GM12878 (cell line): ENCODE measurements around the gene C17orf78. TPM values are rescaled to one million over a fixed set of nuclear protein-coding genes. Genes with fewer than 3 reads are reported as not detected.

Experiments used
- ATAC-seq: fragments of 200-7000 bp; cut with Tn5 transposase; 3 replicates; pipeline ENCODE4 v1.9.1; 2020; ENCODE audit warnings: mild to moderate bottlenecking, moderate library complexity
- BruUV-seq: library from RNA; stranded (reverse); fragments of 400-500 nt; replicated peaks from 2 replicates; lab custom pipeline; 2021; lab: Mats Ljungman, UMichigan
- CTCF ChIA-PET: fragments of 300-600 bp; sonication (Branson Sonifier 250); formaldehyde crosslinking; extraction: SDS; loops from one replicate; lab custom pipeline; 2021; ENCODE audit warnings: inconsistent platforms; lab: Yijun Ruan, JAX
- POLR2A ChIA-PET: fragments of 350-600 bp; formaldehyde crosslinking; extraction: SDS; loops from one replicate; lab custom pipeline; 2021; ENCODE audit warnings: inconsistent platforms; lab: Charles Lee
- RAD21 ChIA-PET: fragments of 300-600 bp; sonication (Branson Sonifier 250); formaldehyde crosslinking; loops from one replicate; lab custom pipeline; 2023; ENCODE audit warnings: antibody characterized with exemption; ENCODE audit not compliant: unreplicated experiment; lab: Charles Lee
- SMC1A ChIA-PET: fragments of 300-600 bp; sonication (Branson Sonifier 250); formaldehyde crosslinking; loops from one replicate; lab custom pipeline; 2023; ENCODE audit not compliant: unreplicated experiment, uncharacterized antibody; lab: Charles Lee
- DNase-seq: peaks from one replicate; pipeline ENCODE4 v3.0.0-alpha.2; 2011; ENCODE audit warnings: low read depth, low spot score
- FAIRE-seq: peaks from 3 replicates; lab custom pipeline; 2011; peaks lifted over from hg19 to GRCh38; lab: Jason Lieb, UNC
- H2AFZ ChIP-seq: 2 replicates; pipeline ENCODE4 v1.6.0; 2011; ENCODE audit warnings: low read depth, low read length, control low read depth; ENCODE audit not compliant: control insufficient read depth
- H3K27ac ChIP-seq: 2 replicates; pipeline ENCODE4 v1.5.1; 2011; ENCODE audit warnings: control low read depth; ENCODE audit not compliant: control insufficient read depth, insufficient read depth
- H3K27me3 ChIP-seq, 2 experiments: replicated peaks in 1 of 2; 2 replicates each; pipeline versions ENCODE4 v1.6.0 to v1.6.1; 2011; ENCODE audit warnings: low read length in 1 of 2; ENCODE audit not compliant: control insufficient read depth in 2 of 2, insufficient read depth in 2 of 2
- H3K36me3 ChIP-seq, 2 experiments: 2 replicates each; pipeline ENCODE4 v1.5.1; 2011; ENCODE audit warnings: low read length in 1 of 2; ENCODE audit not compliant: control insufficient read depth in 2 of 2, insufficient read depth in 2 of 2
- H3K4me1 ChIP-seq: 2 replicates; pipeline ENCODE4 v1.6.1; 2011; ENCODE audit warnings: mild to moderate bottlenecking, low read length, moderate library complexity, mixed read lengths; ENCODE audit not compliant: control insufficient read depth, insufficient read depth
- H3K4me2 ChIP-seq: 2 replicates; pipeline ENCODE4 v1.6.0; 2011; ENCODE audit warnings: control low read depth; ENCODE audit not compliant: control insufficient read depth, insufficient read depth
- H3K4me3 ChIP-seq: fragments of 200-600 bp; sonication (generic); 2 replicates; pipeline ENCODE4 v1.5.1; 2016
- H3K79me2 ChIP-seq: 2 replicates; pipeline ENCODE4 v1.6.0; 2011; ENCODE audit warnings: low read length; ENCODE audit not compliant: control insufficient read depth, insufficient read depth
- H3K9ac ChIP-seq: 2 replicates; pipeline ENCODE4 v1.8.0; 2011; ENCODE audit warnings: low read length, control low read depth, mixed read lengths; ENCODE audit not compliant: control insufficient read depth, insufficient read depth
- H3K9me3 ChIP-seq: replicated peaks from 3 replicates; pipeline ENCODE4 v1.5.1; 2011; ENCODE audit warnings: mild to moderate bottlenecking, low read length; ENCODE audit not compliant: control insufficient read depth, insufficient read depth
- H4K20me1 ChIP-seq: 2 replicates; pipeline ENCODE4 v1.6.0; 2011; ENCODE audit not compliant: control insufficient read depth, insufficient read depth
- HDAC2 ChIP-seq: fragments of 200-600 bp; sonication (generic); IDR thresholded peaks from 2 replicates; pipeline ENCODE4 v1.6.1; 2017
- WGBS: methylation state at CpG from one replicate; pipeline ENCODE4 v1.1.6; 2016; ENCODE audit warnings: low lambda C conversion rate; ENCODE audit not compliant: insufficient replicate concordance, insufficient coverage; ENCODE audit errors: missing lambda C conversion rate; 5-methylcytosine and 5-hydroxymethylcytosine counted together
- in situ Hi-C: fragments of 300-500 bp; cut with MboI; formaldehyde crosslinking; loops from 9 replicates; pipeline ENCODE4 v1.14.3; 2018; ENCODE audit warnings: mixed read lengths
- intact Hi-C: fragments of 100-400 bp; cut with micrococcal nuclease; formaldehyde crosslinking; loops from one replicate; pipeline ENCODE4 v1.14.2; 2022; ENCODE audit not compliant: unreplicated experiment
- polyA plus RNA-seq, 11 experiments: library from polyadenylated mRNA; depleted of rRNA in 4 of 11; unstranded in 6 of 11; stranded (reverse) in 5 of 11; fragments of >200 nt; fragmentation: Nextera tagmentation in 4 of 11; fragmentation: Illumina TruSeq in 1 of 11; extraction: Ambion mirVana in 4 of 11; extraction: Trizol in 1 of 11; gene quantifications; 1 replicate in 1 of 11; 2 replicates in 10 of 11; pipeline versions ENCODE4 v1.2.1 to v1.2.3, GENCODE V29; 2011 to 2016; ENCODE audit warnings: inconsistent platforms in 2 of 11, missing spikeins in 2 of 11, low read depth in 1 of 11
- total RNA-seq, 4 experiments: library from RNA; depleted of rRNA in 3 of 4; stranded (reverse); fragments of >200 nt in 3 of 4; fragmentation: Illumina TruSeq in 1 of 4; extraction: Trizol in 1 of 4; gene quantifications; 2 replicates each; pipeline versions ENCODE4 v1.2.1 to v1.2.3, GENCODE V29; 2013 to 2021
- TF ChIP-seq, protein P1 (sequence below): IDR thresholded peaks from 2 replicates; pipeline ENCODE4 v1.6.1; 2012; ENCODE audit warnings: low read length, inconsistent platforms
- TF ChIP-seq, protein P2 (sequence below): IDR thresholded peaks from 2 replicates; pipeline ENCODE4 v1.6.1; 2011; ENCODE audit warnings: low read depth, mild to moderate bottlenecking, low read length, moderate library complexity, borderline replicate concordance; ENCODE audit errors: extremely low read depth
- TF ChIP-seq, protein P3 (sequence below): IDR thresholded peaks from 2 replicates; pipeline ENCODE4 v1.6.1; 2011; ENCODE audit warnings: mild to moderate bottlenecking, low read depth, low read length, moderate library complexity; ENCODE audit not compliant: insufficient replicate concordance
- TF ChIP-seq, protein P4 (sequence below): fragments of 450-650 bp; IDR thresholded peaks from 2 replicates; pipeline ENCODE4 v1.6.1; 2017; ENCODE audit warnings: mild to moderate bottlenecking, low read depth, inconsistent platforms; ENCODE audit not compliant: poor library complexity, severe bottlenecking

C17orf78 gene
- total and polyA plus RNA-seq, 10 of the 15 experiments (the other 5 are each of a cell fraction or from before 2014, with no cell fraction given), result 0.10 TPM; not detected in 9

DNA sequence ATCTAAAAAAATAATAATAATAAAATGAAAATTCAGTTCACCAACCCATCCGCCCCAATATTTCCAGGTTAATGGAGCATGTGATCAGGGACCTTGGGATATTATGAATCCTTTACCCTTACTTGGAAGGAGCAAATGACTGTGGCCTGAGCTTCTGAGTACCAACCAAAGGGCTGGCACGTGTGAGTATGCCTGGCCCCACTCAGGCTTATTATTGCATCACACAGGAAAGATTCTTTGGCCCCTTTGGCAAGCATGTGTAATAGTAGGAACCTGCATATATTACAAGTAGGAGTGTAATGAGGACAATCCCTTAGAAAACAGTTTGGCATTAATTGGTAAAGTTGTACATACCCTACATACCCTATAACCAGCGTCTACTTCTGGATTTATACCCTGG is 7.2 kb upstream of the C17orf78 start:
- H2AFZ ChIP-seq, result no peak overlapping the region
- no peaks in the 10 kb centered on the region for H3K27me3 ChIP-seq
- no peak for TF ChIP-seq HDAC2
- TF ChIP-seq, protein P1, sequence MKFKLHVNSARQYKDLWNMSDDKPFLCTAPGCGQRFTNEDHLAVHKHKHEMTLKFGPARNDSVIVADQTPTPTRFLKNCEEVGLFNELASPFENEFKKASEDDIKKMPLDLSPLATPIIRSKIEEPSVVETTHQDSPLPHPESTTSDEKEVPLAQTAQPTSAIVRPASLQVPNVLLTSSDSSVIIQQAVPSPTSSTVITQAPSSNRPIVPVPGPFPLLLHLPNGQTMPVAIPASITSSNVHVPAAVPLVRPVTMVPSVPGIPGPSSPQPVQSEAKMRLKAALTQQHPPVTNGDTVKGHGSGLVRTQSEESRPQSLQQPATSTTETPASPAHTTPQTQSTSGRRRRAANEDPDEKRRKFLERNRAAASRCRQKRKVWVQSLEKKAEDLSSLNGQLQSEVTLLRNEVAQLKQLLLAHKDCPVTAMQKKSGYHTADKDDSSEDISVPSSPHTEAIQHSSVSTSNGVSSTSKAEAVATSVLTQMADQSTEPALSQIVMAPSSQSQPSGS, result no peak
- WGBS, result 34% methylated on average over 3 of the region's 3 CpGs
- no TSS peak for BruUV-seq
- FAIRE-seq (no peak), DNase-seq (no peak), ATAC-seq (no peak)
- H3K4me3 ChIP-seq, result no peak overlapping the region
- no peaks in the 10 kb centered on the region for H3K4me1 ChIP-seq
- in situ Hi-C loops, result loop anchor here (10.0 kb wide), 1 partner anchor 764 kb away; the partner anchor contains the start of gene MRM1
- H3K27ac ChIP-seq, result no peak overlapping the region
- ChIA-PET CTCF (interaction anchor here (1.3 to 1.9 kb wide), 2 partner anchors 29 to 448 kb away, joined by 3 to 9 read pairs; no protein-coding TSS in a partner anchor), POLR2A (no interaction called here), SMC1A (interaction anchor here (1.2 kb wide), 1 partner anchor 40 kb away, joined by 3 read pairs; no protein-coding TSS in a partner anchor), RAD21 (interaction anchor here (0.9 to 1.6 kb wide), 2 partner anchors 23 to 30 kb away, joined by 5 to 7 read pairs; no protein-coding TSS in a partner anchor)
- no peak overlapping the region for H3K9ac ChIP-seq
- H4K20me1 ChIP-seq, result no peaks in the 10 kb centered on the region
- no peaks in the 10 kb centered on the region for H3K36me3 ChIP-seq
- intact Hi-C loops, result no loop called here
- no peak overlapping the region for H3K4me2 ChIP-seq
- H3K9me3 ChIP-seq, result no peaks in the 10 kb centered on the region
- no peaks in the 10 kb centered on the region for H3K79me2 ChIP-seq

DNA sequence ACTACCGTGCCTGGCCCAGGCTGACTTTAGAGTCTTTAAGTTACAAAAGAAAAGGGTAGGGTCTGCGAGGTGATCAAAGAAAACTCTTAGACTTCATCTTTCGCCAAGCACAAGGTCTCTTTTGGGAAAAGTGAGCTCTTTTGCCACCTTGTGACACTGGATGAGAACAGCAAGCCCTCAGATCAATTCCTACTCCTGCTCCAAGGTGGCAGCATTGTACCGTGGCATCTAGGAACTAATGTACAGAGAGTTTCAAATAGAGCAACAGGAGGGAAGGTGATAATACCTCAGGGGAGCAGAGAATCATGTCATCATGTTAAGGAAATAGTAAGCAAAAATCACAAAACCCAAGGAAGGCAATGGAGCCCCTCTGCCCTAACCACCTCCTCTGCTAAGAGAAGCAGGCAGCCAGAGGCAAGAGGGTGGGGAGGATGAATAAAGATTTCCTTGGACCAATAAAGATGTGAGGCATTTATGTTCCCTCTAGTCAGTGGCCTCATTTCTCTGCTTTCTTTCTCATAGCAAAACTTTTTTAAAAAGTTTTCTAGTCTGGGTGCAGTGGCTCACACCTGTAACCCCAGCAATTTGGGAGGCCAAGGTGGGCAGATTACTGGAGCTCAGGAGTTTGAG is 2.1 kb upstream of the C17orf78 start:
- BruUV-seq, result no TSS peak
- no peaks in the 10 kb centered on the region for H3K36me3 ChIP-seq
- no peaks in the 10 kb centered on the region for H3K9me3 ChIP-seq
- ChIA-PET CTCF (interaction anchor here (0.6 to 8.2 kb wide), 65 partner anchors 8 to 788 kb away, joined by 3 to 187 read pairs (median 4); partner anchors contain the start of genes MRM1 and SYNRG), SMC1A (interaction anchor here (0.6 to 9.4 kb wide), 42 partner anchors 9 to 772 kb away, joined by 3 to 81 read pairs (median 4); no protein-coding TSS in a partner anchor), POLR2A (interaction anchor here (0.5 kb wide), 1 partner anchor 120 kb away, joined by 3 read pairs; no protein-coding TSS in a partner anchor), RAD21 (interaction anchor here (0.6 to 7.1 kb wide), 37 partner anchors 9 to 772 kb away, joined by 3 to 81 read pairs (median 4); partner anchors contain the start of genes ACACA, MRM1, SYNRG and TADA2A)
- intact Hi-C loops (loop anchor here (1.0 to 5.0 kb wide), 3 partner anchors 24 to 746 kb away; partner anchors contain the start of gene DUSP14), in situ Hi-C loops (no loop called here)
- no peaks in the 10 kb centered on the region for H3K27me3 ChIP-seq
- H3K27ac ChIP-seq, result no peak overlapping the region
- 0% methylated on average over 4 of the region's 4 CpGs for WGBS
- no peaks in the 10 kb centered on the region for H3K4me1 ChIP-seq
- no peaks in the 10 kb centered on the region for H4K20me1 ChIP-seq
- ATAC-seq, result peak; percentile 99
- H3K4me3 ChIP-seq, result no peak overlapping the region
- H2AFZ ChIP-seq, result peak overlapping the region; percentile 33
- H3K9ac ChIP-seq, result no peak overlapping the region
- DNase-seq, result no peak
- no peak overlapping the region for H3K4me2 ChIP-seq
- H3K79me2 ChIP-seq, result no peaks in the 10 kb centered on the region
- no peak for FAIRE-seq
- TF ChIP-seq, protein P2, sequence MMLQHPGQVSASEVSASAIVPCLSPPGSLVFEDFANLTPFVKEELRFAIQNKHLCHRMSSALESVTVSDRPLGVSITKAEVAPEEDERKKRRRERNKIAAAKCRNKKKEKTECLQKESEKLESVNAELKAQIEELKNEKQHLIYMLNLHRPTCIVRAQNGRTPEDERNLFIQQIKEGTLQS, result no peak; the same call in 1 of the 2 replicates
- TF ChIP-seq, protein P3, sequence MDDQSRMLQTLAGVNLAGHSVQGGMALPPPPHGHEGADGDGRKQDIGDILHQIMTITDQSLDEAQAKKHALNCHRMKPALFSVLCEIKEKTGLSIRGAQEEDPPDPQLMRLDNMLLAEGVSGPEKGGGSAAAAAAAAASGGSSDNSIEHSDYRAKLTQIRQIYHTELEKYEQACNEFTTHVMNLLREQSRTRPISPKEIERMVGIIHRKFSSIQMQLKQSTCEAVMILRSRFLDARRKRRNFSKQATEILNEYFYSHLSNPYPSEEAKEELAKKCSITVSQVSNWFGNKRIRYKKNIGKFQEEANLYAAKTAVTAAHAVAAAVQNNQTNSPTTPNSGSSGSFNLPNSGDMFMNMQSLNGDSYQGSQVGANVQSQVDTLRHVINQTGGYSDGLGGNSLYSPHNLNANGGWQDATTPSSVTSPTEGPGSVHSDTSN, result no peak
- TF ChIP-seq, protein P4, sequence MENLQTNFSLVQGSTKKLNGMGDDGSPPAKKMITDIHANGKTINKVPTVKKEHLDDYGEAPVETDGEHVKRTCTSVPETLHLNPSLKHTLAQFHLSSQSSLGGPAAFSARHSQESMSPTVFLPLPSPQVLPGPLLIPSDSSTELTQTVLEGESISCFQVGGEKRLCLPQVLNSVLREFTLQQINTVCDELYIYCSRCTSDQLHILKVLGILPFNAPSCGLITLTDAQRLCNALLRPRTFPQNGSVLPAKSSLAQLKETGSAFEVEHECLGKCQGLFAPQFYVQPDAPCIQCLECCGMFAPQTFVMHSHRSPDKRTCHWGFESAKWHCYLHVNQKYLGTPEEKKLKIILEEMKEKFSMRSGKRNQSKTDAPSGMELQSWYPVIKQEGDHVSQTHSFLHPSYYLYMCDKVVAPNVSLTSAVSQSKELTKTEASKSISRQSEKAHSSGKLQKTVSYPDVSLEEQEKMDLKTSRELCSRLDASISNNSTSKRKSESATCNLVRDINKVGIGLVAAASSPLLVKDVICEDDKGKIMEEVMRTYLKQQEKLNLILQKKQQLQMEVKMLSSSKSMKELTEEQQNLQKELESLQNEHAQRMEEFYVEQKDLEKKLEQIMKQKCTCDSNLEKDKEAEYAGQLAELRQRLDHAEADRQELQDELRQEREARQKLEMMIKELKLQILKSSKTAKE, result no peak
